Fibroblast of the conjunctiva (primary cell): Measurements from ENCODE around the gene PIP4K2A.
A peak's percentile ranks its signal among the peaks of the same experiment; 100 is the strongest.

Experiments used
- DNase-seq: peaks from one replicate; pipeline ENCODE4 v3.0.0-alpha.2; 2010; ENCODE audit warnings: low read depth

Gene PIP4K2A

GRCh38 chr10:22599048-22599561 is 115.3 kb downstream of the PIP4K2A start:
- peak; percentile 28 for DNase-seq

DNA sequence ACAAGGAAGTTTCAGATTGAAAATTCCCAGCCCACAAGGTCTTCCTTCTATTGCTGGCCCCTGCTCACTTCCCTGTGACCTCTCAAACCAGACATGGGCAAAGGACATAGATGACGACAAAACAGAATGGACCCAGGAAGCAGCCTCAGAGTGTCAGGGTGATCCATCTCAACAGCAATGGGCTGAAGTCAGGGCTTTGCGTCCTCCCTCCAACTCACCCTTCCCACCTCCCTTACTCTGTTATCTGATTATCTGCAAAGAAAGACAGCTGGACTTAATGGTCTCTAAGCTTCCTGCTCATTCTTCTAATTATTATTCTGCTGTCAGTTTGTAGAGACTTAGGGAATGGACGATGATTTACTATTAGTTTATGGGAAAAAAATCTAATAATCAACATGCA is 115.9 kb downstream of the PIP4K2A start:
- DNase-seq = no peak

DNA sequence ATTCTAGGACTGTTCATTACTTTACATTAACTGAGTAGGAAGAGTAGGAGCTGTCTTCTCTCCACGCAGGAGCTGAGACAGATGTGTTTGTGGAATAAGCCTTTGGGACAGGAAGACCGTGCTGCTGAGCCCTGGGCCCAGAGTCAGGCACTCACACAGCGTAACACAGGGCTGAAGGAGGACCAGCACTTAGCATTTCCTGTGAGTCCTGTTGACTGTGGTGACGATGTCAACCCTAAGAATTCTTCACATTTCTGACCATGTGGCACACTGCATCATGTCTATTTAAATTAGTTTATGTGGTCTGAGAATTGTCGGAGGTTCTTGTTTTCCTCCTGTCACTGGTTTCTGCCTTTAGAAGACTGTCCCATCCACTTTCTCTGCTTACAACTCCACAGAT is 117.2 kb downstream of the PIP4K2A start:
- DNase-seq = no peak

DNA sequence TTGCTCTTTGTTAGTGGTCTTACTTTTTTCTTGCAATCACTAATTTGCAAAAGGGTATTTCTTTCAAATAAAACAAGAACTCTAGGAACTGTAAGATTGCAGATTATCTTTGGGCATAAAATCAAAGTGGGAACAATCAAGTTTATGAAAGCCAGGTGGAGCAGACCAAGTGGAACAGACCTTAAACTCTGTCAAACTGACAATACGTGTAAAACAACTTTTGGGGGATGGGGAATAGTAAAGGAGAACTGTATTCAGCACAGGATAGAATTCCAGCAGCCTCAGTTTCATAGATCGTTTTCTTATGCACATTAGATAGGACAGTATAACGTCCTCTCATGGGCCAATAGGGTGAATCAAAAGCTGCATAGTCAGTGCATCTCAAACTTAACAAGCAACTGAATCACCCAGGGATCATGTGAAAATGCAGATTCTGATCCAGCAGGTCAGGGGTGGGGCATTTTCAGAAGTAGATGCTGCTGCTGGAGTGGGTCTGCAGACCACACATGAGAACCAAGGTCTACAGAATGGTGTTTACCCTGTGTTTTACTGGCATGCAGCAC is 120.7 kb downstream of the PIP4K2A start:
- DNase-seq = no peak

GRCh38 chr10:22593026-22593425 is 121.4 kb downstream of the PIP4K2A start:
- no peak for DNase-seq

DNA sequence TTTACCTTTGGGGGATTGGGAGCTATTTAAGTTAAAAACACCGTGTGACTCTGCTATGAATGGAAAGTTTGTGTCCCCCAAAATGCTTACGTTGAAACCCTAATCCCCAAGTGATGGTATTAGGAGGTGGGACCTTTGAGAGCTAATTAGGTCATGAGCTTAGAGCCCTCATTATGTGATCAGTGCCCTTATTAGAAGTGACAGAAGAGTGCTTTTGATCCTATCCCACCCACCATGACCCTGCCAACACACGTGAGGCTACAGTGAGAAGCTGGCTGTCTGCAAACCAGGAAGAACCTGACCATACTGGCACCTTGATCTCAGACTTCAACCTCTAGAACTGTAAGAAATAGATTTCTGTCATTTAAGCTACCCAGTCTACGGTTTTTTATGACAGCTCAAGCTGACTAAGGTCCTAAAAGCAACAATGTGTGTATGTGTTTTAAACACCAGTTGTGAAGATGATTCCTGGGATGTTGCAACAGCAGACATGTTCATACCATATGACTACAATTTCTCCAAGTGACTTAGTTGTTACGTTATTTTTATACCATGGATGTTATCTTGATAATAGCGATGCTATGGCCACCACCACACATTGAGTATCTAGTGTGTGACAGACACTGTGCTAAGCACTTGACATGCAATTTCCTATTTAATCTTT is 124.4 kb downstream of the PIP4K2A start:
- no peak for DNase-seq

GRCh38 chr10:22588462-22588861 is 125.9 kb downstream of the PIP4K2A start:
- no peak for DNase-seq

DNA sequence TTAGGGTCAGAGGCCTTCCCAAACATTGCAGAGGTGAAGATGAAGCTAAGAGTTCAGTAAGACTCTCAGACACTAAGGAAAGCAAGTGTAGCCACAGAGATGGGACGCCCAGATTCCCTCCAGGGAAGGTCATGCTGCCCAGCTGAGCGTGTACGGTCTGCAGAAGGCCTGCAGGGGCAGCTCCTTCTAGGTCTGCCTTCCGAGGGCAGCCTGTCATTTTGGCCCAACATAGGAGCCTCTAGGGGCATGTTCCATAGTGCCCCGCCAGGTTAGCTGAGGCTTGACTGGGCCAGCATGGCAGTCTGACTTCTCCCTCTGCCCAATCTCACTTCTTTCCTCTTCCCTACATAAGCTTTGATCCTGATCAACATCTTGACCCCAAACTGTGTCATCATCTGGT is 130.7 kb downstream of the PIP4K2A start:
- no peak for DNase-seq

GRCh38 chr10:22581461-22581860 is 132.9 kb downstream of the PIP4K2A start:
- no peak for DNase-seq

- DNase-seq = no peak
Observed at GRCh38 chr10:22580711-22581110, 133.7 kb downstream of the PIP4K2A start.

DNA sequence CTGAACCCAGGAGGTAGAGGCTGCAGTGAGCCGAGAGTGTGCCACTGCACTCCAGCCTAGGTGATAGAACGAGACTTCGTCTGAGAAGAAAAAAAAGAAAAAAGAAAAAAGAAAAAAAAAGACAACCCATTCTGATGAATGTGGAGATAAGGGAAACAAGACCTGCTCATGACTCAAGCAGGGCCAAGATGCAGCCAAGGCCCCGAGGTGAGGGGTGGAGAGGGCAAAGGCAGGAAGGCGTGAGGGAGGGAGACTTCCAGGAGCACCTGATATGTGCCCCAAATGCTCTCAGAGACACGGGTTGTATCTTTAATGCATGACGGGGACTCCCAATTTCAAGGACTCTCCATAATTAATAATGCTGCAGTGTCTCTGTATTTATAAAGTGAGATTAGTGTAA is 134.6 kb downstream of the PIP4K2A start:
- DNase-seq = no peak

- DNase-seq = peak; percentile 12
Observed at GRCh38 chr10:22573820-22574569, 140.4 kb downstream of the PIP4K2A start.

DNA sequence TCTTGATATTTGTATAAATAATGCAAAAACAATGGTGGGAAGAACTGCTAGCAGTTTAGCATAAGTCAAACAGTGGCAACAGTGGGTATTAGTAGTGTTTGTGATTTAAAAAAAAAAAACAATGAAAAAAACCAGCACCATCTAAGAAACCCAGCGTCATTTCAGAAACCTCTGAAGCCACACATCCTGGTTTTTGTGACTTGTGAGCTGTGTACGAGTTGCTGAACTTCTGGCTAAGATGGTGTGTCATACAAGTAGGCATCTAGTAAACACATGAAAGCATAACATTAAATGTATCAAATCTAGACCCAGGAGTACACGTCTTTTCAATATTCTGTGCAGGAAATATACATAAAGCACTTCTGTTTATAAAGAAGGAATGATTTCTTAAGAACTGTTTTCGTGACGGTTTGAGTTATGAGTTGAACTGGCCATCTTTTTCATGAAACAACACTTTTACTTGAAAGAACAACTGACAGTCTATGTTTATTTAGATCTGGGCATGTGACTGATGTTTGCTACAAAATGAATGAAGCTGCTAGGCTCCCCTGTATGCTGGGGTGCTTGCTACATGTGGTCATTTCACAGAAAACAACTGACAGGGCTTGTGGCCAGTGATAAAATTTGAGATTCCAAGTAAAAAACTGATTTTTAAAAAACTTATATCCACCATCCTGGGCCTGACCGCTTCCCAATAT is 143.5 kb downstream of the PIP4K2A start:
- DNase-seq = no peak

- DNase-seq = no peak
Observed at GRCh38 chr10:22570234-22570633, 144.1 kb downstream of the PIP4K2A start.

DNA sequence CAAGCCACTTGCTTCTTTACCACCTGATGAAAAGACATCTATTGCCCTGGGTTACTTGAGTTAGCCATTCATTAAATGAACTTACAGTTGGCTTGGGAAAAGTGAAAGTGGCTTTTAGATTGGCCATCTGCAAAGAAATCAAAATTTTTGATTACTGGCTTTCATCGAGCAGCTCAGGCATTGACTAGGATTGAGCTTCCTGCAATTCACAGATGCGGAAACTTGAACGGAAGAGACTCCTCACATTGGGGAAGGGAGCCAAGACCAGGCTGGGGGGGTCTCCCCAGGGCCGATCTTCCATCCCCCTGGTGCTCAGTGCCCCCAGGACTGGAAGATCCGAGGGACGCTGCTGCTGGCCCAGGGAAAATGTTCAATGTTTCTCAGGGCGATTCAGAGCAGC is 145.4 kb downstream of the PIP4K2A start:
- no peak for DNase-seq

DNA sequence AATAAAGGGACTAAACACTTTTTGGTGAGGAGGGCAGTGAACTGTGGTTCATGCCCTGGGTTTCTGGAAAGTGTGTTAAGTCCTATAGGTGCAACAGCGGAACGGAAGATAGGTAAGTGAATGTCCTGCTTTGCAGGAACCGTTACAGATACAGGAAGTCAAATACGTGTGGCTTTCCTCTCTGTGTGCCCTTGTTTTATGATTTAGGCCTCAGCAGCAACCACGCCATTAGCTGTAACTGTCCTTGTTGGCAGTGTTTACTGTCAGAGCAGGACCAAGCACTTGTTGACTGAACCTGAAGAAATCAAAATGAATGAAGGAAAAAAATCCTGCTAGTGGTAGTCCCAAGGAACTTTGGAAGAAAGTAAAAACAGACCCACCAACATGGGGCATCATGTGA is 150.3 kb downstream of the PIP4K2A start:
- DNase-seq = no peak

- no peak for DNase-seq
Observed at GRCh38 chr10:22561909-22562308, 152.5 kb downstream of the PIP4K2A start.

DNA sequence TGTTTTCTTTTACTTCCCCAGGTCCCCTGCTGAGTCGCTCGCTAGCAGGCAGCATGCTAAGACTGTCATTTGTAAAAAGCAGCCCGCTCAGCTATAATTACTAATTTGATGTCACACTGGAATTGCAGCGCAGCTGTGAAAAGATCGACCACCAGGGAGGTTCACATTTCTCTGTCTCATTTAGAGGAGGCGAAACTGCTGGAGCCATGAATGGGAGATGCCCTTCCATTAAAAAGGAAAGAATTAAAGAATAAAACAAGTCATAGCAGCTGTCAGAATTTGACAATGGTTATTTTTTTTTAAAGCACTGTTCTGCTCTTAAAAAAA is 153.5 kb downstream of the PIP4K2A start:
- no peak for DNase-seq

- no peak for DNase-seq
Observed at GRCh38 chr10:22560096-22560912, 154.1 kb downstream of the PIP4K2A start.

GRCh38 chr10:22557321-22557720 is 157.1 kb downstream of the PIP4K2A start:
- DNase-seq = no peak

GRCh38 chr10:22556774-22557173 is 157.6 kb downstream of the PIP4K2A start:
- no peak for DNase-seq
